Measurements from ENCODE around the gene IFIH1.

IFIH1 gene

DNA sequence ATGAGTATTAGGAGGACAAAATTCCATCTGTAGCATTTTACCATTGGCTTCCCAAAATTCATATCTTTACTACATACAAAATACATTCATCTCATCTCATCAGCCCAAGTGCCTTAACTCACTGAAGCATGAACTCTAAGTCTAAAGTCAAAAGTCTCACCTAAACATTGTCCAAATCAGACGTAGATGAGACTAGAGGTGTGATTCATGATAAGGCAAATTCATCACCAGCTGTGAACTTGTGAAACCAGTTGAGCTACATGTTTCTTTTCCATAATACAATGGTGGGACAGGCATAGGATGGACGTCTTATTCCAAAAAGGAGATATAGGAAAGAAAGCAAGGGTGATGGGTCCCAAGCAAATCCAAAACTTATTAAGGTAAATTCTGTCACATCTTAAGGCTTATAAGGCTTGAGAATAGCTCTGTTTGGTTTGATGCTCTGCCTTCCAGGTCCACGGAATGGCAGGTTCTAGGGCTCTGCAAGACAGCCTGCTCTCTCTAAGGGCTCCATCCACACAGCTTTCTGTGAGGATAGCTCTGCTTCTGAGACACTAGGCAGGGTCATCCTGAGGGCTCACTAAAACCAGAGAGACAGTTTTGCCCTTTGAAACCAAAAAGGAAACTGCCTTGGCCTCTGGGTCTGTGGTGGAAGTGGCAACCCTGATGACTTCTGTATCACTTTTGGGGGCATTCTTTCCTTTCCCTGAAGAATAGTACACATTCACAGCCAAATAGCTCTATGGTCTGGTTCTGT, 9.6 kb downstream of the IFIH1 start:
- DNase-seq (ENCODE audit: low spot score): no peak

DNA sequence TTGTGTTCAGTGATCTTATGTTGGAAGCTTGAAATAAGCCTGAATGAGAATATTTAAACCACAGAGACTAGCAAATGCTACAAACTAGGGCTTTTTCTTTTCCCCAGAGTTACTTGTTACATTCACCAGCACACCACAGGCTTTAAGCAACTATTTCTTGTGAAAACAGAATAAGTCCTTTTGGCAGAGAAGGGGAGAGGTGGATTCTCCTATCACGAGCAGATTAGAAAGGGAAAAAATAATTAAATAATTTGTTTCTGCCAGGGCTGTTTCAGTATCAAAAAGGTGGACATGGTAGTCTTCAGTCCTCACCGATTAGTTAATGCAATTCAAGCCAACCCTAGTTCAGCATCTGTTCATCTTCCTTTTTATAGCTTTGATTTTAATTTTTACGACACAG, 12.6 kb downstream of the IFIH1 start:
- DNase-seq (ENCODE audit: low spot score): no peak

- no peak for DNase-seq (ENCODE audit: low spot score)
These were observed 16.6 kb downstream of the IFIH1 start for GRCh38 chr2:162301877-162302276.

DNA sequence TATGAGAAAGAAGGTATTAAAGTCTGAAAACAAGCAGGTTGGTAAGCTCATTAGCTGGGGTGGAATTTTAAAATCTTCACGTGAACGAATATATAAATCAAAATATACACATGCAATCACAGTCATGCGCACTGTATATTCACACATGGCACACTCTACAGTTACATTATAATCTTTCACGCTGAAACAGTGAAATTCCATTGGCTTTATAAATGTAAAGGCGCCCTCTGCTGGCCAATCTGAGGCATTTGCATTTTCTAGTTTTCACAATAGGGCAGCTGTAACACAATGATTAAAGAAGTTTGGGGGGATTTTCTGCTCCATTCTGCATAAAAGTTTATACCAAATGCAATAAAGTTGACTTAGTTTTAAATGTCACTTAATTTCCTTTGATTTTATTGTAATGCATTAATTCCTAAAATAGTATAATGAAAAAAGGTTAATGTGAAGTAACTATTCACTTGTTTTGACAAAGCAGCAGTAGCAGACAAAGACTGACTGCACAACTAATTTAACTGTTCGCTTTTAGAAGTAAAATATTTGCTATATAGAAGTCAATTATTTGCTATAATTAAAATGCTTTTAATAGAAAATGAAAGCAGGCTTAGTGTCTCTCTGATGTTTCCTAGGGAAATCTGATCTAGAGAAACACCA, 17.2 kb downstream of the IFIH1 start:
- peak; percentile 80 for DNase-seq (ENCODE audit: low spot score)

GRCh38 chr2:162300266-162300665, 18.2 kb downstream of the IFIH1 start:
- no peak for DNase-seq (ENCODE audit: low spot score)

GRCh38 chr2:162298669-162299335, 19.7 kb downstream of the IFIH1 start:
- peak; percentile 44 for DNase-seq (ENCODE audit: low spot score)

DNA sequence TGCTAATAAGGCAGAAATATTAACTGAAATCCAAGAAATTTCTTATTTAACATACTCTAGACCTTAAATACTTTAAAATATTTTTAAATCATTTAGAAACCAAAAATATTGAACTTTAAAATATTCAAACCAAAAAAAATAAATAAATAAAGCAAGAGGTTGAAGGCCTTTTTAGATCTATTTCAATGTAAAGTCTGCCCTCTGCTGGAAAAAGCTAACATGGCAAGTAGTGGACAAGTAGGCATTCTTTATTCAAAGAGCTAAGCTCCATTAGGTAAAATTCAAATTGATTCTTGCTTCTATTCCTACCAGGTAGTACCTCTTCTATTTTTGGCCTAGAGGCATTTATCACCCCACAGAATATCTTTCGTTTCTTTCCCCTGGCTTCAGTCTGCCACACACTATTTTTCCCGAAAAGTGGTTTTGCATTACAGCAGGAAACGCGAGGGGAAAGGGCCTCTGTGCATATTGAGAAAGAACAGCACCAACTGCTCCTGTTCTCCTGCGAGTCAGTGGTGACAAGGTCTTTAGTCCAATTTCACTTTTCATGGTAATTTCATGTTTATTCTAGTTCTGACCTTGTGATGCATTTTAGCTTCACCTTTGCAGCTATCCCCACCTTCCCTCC, 20.4 kb downstream of the IFIH1 start:
- peak; percentile 89 for DNase-seq (ENCODE audit: low spot score)

DNA sequence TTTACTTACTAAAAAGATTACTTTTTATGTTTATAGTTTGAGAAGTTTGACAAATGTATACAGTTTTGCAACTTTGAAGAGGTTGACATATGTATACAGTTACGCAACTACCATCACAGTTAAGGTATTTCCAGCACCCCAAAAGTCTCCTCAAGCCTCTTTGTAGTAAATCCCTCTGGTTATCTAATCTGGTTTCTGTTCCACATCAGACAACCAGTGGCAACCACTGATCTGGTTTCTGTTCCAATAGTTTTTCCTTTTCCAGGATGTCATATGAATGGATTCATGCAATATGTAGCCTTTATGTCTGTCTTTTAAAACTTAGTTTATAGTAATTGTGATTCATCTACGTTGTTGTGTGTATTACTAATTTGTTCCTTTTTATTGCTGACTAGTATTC, 23.5 kb downstream of the IFIH1 start:
- no peak for DNase-seq (ENCODE audit: low spot score)

- DNase-seq (ENCODE audit: low spot score): no peak
These were observed 25.2 kb downstream of the IFIH1 start for GRCh38 chr2:162293122-162293786.

- no peak for DNase-seq (ENCODE audit: low spot score)
These were observed 26.7 kb downstream of the IFIH1 start for GRCh38 chr2:162291748-162292147.

DNA sequence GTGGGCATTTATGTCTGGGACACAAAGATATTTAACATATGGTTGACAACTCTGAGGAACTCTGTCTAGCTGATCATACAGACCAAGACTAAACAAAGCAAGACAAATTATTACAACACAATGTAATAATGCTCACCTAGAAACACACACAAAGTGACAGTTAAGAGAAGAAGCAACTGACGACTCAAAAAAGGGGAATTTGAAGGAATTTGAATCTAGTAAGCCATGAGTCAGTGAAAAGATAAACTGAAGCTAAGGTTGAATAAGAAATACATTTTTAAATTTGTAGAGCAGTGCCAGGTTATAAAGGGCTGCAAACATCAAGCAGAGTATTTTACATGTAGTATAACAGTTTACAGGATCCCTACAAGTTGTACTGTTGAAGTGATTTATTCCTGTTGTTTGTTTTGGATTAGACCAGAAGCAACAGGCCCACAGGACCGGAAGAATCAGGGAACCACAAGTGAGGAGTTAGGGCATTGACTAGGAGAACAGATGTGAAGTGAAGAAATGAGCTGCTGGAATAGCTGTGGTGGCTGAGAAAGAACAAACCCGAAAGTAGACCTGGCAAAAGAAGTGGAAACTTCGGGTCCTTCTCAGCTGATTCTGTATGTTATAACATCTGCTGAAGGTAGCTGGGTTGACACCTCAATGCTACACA, 35.6 kb downstream of the IFIH1 start:
- no peak for DNase-seq (ENCODE audit: low spot score)

DNA sequence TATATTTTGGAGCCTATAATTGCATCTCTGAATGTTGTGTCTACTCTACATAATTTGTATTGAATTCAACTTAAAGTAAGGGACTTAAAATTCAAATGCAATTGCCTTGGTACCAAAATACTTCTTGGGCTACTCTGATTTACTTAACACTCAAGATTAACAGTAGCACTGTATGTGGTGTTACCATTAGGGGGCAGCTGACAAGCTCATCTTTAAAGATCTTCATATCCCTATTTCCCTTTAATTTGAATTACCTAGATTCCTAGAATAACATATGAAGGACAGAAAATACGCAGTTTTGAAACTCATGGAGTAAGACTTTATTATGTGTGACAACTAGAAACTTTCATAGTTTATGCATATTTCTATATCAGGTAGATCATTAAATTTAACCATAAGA, 37.8 kb downstream of the IFIH1 start:
- DNase-seq (ENCODE audit: low spot score): no peak

DNA sequence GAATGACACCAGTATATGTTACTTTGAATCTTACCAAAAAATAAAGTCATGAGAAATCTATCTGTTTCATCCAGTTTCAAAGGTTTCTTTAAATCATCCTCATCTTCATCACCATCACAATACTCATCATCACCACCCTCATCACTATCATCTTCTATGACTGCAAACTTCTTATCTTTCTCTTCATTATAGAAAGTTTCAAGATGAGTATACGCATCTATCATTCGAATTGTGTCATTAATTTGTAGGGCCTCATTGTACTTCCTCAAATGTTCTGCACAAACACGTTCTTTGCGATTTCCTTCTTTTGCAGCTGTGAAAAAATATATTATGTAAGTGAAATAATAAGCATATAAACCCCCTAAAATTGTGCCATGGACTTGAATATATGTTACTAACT, 41.1 kb downstream of the IFIH1 start:
- DNase-seq (ENCODE audit: low spot score): no peak

DNA sequence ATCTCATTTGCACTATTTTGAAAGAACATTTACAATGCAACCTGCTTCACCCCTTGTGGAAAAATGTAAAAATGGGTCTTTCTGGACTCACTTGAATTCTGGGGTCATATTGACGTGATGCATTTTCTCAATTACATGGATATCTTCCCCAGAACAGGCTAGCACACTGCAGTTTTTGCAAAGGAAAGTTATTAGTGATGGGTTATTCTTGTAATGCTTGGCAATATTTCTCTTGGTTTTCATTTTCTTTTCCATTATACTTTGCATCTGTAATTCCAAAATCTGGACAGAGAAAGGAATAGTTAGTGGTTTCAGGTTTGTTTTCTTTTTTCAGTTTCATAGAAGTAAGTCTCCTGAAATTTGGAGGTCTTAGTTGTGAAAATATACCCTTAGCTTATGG, 50.5 kb downstream of the IFIH1 start:
- DNase-seq (ENCODE audit: low spot score): no peak

- no peak for DNase-seq (ENCODE audit: low spot score)
These were observed 51.0 kb downstream of the IFIH1 start for GRCh38 chr2:162267496-162267895.

- DNase-seq (ENCODE audit: low spot score): no peak
These were observed 52.1 kb downstream of the IFIH1 start for GRCh38 chr2:162266460-162266760.

GRCh38 chr2:162265666-162266459, 52.6 kb downstream of the IFIH1 start:
- DNase-seq (ENCODE audit: low spot score): no peak

DNA sequence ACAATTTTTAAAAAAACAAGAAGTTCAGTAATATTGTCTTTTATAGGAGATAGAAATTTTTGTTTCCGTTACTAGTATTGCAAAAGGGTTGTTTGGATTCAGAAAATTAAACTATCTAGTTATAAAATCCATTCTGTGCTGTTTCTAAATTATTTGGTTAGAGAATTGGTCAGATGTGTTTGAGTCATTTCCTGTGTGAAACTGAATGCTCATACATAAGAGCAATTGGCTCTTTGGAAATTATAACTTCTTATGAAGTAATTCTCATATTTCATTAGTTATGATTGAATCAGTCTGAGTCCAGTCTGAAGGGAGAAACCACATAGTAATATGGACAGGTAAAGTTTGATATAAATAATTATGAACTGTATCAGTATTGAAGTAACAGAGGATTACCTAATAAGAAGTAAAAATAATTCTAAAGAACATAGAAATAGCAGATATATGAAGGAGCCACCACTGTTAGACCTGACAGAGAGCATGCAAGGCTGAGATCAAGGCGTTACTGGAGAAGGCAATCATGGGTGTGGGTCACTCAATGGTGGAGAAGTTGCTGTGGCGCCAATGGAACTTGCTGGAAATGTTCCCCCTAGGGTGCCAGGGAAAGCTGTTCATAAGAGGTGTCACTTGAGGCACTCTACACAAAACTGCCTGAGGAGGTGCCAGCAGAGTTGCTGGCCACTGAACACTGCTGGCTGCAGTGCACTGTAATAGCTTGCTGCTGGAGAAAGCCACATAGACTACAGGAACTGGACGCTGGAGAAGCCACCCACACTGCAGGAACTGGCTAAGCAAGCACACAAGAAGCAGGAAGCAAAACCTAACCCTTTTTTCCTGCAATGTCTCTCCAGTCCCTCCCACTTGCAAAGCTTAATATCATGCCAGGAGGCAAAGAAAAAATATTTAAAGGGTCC, 57.2 kb downstream of the IFIH1 start:
- DNase-seq (ENCODE audit: low spot score): peak; percentile 22

DNA sequence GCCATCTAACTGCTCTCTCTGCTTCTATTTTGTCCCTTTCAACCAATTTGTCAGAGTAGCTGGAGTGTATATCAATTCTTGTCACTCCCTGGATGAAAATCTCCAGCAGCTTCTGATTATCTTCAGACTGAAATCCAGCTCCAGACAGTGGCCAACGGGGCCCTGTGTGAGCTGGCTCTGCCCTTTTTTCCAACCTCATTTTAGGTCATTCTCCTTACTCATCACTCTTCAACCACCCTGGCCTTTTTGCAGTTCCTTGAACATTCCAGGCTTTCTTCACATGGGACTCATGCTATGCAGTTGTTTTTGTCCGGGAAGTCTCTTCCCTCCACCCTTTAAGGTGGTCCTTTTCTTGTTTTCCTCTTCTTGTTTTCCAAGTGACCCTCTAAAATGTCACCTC, 59.8 kb downstream of the IFIH1 start:
- no peak for DNase-seq (ENCODE audit: low spot score)

- DNase-seq (ENCODE audit: low spot score): no peak
These were observed 60.3 kb downstream of the IFIH1 start for GRCh38 chr2:162258169-162258568.
